ENCODE data around the gene MED13.

The MED13 gene

DNA sequence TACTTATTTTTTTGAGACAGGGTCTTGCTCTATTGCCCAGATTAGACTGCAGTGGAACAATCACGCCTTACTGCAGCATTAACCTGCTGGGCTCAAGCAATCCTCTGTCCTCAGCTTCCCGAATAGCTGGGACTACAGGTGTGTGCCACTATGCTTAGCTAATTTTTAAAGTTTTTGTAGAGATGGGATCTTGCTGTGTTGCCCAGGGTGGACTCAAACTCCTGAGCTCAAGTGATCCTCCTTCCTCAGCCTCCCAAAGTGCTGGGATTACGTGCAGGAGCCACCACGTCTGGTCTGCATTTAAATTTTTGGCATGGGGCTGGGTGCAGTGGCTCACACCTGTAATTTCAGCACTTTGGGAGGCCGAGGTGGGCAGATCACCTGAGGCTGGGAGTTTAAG, 96.3 kb downstream of the MED13 start:
- TF ChIP-seq MYC (IDR thresholded peaks at IDR 0.05; ENCODE audit: low read depth, low read length) (no peak), POLR2A (IDR thresholded peaks at IDR 0.05; ENCODE audit: extremely low read depth, insufficient read length) (no peak)
- TF ChIP-seq, protein P1, sequence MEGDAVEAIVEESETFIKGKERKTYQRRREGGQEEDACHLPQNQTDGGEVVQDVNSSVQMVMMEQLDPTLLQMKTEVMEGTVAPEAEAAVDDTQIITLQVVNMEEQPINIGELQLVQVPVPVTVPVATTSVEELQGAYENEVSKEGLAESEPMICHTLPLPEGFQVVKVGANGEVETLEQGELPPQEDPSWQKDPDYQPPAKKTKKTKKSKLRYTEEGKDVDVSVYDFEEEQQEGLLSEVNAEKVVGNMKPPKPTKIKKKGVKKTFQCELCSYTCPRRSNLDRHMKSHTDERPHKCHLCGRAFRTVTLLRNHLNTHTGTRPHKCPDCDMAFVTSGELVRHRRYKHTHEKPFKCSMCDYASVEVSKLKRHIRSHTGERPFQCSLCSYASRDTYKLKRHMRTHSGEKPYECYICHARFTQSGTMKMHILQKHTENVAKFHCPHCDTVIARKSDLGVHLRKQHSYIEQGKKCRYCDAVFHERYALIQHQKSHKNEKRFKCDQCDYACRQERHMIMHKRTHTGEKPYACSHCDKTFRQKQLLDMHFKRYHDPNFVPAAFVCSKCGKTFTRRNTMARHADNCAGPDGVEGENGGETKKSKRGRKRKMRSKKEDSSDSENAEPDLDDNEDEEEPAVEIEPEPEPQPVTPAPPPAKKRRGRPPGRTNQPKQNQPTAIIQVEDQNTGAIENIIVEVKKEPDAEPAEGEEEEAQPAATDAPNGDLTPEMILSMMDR (IDR thresholded peaks at IDR 0.05; ENCODE audit: low read depth, low read length), result no peak
- TF ChIP-seq, protein P2, sequence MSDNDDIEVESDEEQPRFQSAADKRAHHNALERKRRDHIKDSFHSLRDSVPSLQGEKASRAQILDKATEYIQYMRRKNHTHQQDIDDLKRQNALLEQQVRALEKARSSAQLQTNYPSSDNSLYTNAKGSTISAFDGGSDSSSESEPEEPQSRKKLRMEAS (IDR thresholded peaks at IDR 0.05; ENCODE audit: low read depth, low read length), result no peak
- DNase-seq (ENCODE audit: low read depth), result no peak
- H3K4me3 ChIP-seq (ENCODE audit: low read depth, low read length), result no peak overlapping the region

DNA sequence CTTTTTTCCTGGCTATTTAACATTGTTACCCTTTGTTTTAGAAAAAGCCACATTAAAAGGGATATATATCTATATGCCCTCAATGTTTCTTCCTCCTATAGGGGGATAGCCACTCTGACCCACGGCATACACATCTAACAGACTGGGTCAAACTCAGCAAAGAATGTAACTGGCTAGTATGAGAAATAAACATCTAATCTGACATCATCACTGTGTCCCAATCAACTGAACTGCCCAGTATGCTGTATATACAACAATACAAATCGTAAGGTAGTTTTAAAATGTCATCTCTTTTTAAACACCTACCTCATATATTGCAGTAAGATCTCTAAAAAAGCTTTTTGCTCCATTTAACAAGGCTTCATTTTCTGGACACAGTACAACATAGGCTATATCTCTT, 97.3 kb downstream of the MED13 start:
- no peak overlapping the region for H3K4me3 ChIP-seq (ENCODE audit: low read depth, low read length)
- TF ChIP-seq MYC (IDR thresholded peaks at IDR 0.05; ENCODE audit: low read depth, low read length) (no peak), POLR2A (IDR thresholded peaks at IDR 0.05; ENCODE audit: extremely low read depth, insufficient read length) (no peak)
- TF ChIP-seq, protein P1 (IDR thresholded peaks at IDR 0.05; ENCODE audit: low read depth, low read length), result no peak
- TF ChIP-seq, protein P2 (IDR thresholded peaks at IDR 0.05; ENCODE audit: low read depth, low read length), result no peak
- no peak for DNase-seq (ENCODE audit: low read depth)

DNA sequence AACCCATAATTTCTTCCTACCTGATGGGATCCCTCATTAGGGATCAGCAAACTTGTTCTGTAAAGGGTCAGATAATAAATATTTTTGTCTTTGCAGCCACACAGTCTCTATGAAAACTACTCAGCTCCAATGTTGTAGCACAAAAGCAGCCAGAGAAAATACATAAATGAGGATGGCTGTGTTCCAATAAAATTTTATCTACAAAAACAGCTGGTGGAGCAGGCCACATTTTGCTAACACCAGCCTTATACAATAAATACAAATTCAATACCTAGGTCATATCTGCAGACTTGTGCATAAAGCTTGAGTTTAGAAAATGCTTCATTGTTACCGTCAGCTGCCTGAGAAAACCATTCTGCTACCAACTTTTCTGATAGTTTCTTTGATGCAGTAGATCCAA, 98.9 kb downstream of the MED13 start:
- no peak overlapping the region for H3K4me3 ChIP-seq (ENCODE audit: low read depth, low read length)
- TF ChIP-seq MYC (IDR thresholded peaks at IDR 0.05; ENCODE audit: low read depth, low read length), result no peak
- TF ChIP-seq, protein P1 (IDR thresholded peaks at IDR 0.05; ENCODE audit: low read depth, low read length), result no peak
- TF ChIP-seq, protein P2 (IDR thresholded peaks at IDR 0.05; ENCODE audit: low read depth, low read length), result no peak
- TF ChIP-seq POLR2A (IDR thresholded peaks at IDR 0.05; ENCODE audit: extremely low read depth, insufficient read length), result no peak
- no peak for DNase-seq (ENCODE audit: low read depth)

DNA sequence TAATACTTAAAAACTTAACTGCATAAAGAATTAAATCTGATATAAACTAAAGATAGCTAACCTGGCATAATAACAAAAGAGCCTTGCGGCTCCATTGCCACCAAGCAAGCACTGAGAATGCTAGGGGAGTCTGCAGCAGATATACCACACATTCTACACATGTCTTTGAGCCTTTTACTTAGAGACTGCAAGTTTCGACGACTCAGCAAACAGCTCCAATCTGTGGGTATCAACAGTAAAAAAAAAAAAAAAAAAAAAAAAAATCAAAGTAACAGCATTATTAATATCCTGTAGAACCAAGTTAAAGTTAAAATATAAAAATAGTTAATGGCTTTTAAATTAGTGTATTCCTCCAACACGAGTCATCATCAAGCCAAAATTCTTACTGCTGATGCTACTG, 109.5 kb downstream of the MED13 start:
- no peak overlapping the region for H3K4me3 ChIP-seq (ENCODE audit: low read depth, low read length)
- no peak for TF ChIP-seq POLR2A (IDR thresholded peaks at IDR 0.05; ENCODE audit: extremely low read depth, insufficient read length)
- TF ChIP-seq, protein P2 (IDR thresholded peaks at IDR 0.05; ENCODE audit: low read depth, low read length), result no peak
- no peak for TF ChIP-seq MYC (IDR thresholded peaks at IDR 0.05; ENCODE audit: low read depth, low read length)
- TF ChIP-seq, protein P1 (IDR thresholded peaks at IDR 0.05; ENCODE audit: low read depth, low read length), result no peak
- DNase-seq (ENCODE audit: low read depth), result no peak

DNA sequence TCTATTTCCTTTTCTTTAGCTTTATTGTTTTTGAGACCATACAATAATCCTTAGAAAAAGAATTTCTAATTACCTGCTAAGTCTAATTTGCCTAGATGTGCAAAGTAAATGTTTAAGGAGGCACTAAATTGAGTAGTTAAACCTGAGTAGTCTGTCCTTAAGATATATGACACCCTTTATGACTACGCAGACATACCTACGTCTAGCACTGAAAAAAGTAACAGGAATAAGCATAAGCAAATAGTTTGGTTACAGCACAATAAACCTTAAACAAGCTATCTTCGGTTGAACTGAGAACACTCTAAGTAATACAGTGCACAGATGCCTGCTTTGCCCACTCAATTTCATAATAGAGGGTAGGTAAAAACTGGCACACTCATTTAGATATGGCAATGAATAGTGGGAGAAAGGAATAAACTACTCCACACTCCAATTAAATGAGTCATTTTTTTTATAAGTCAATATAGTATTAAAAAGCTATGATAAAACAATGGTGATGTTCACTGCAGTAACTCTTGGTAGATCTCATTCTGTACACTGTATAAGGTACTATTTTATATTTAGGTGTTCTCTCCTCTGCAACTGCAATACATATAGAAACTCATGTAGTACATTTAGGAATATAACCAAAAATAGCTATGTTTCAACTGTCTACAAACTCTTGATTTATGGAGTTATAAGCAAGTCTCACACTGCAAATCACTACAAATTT, 117.6 kb downstream of the MED13 start:
- no peak overlapping the region for H3K4me3 ChIP-seq (ENCODE audit: low read depth, low read length)
- DNase-seq (ENCODE audit: low read depth), result no peak
- TF ChIP-seq, protein P2 (IDR thresholded peaks at IDR 0.05; ENCODE audit: low read depth, low read length), result no peak
- TF ChIP-seq MYC (IDR thresholded peaks at IDR 0.05; ENCODE audit: low read depth, low read length), result no peak
- TF ChIP-seq POLR2A (IDR thresholded peaks at IDR 0.05; ENCODE audit: extremely low read depth, insufficient read length), result no peak
- TF ChIP-seq, protein P1 (IDR thresholded peaks at IDR 0.05; ENCODE audit: low read depth, low read length), result no peak
